HUES6 (cell line): ENCODE results near the gene NEK11.

Source experiments
- H3K27ac ChIP-seq: 2 replicates; pipeline ENCODE4 v1.7.0; 2013; ENCODE audit warnings: low read depth, mild to moderate bottlenecking, low read length, inconsistent platforms
- H3K27me3 ChIP-seq: 2 replicates; pipeline ENCODE4 v1.6.1; 2013; ENCODE audit warnings: low read length; ENCODE audit not compliant: control insufficient read depth, insufficient read depth
- H3K36me3 ChIP-seq: 2 replicates; pipeline ENCODE4 v1.6.1; 2013; ENCODE audit warnings: low read length; ENCODE audit not compliant: control insufficient read depth, insufficient read depth
- H3K4me1 ChIP-seq: 2 replicates; pipeline ENCODE4 v1.6.1; 2013; ENCODE audit warnings: low read length; ENCODE audit not compliant: control insufficient read depth, insufficient read depth
- H3K4me3 ChIP-seq: 2 replicates; pipeline ENCODE4 v1.5.1; 2013; ENCODE audit warnings: low read depth, low read length
- H3K9ac ChIP-seq: one replicate; pipeline ENCODE4 v1.6.1; 2013; ENCODE audit warnings: mild to moderate bottlenecking, low read length
- H3K9me3 ChIP-seq: 2 replicates; pipeline ENCODE4 v1.6.1; 2013; ENCODE audit warnings: low read depth, low read length; ENCODE audit not compliant: control insufficient read depth, insufficient read depth

Gene NEK11

DNA sequence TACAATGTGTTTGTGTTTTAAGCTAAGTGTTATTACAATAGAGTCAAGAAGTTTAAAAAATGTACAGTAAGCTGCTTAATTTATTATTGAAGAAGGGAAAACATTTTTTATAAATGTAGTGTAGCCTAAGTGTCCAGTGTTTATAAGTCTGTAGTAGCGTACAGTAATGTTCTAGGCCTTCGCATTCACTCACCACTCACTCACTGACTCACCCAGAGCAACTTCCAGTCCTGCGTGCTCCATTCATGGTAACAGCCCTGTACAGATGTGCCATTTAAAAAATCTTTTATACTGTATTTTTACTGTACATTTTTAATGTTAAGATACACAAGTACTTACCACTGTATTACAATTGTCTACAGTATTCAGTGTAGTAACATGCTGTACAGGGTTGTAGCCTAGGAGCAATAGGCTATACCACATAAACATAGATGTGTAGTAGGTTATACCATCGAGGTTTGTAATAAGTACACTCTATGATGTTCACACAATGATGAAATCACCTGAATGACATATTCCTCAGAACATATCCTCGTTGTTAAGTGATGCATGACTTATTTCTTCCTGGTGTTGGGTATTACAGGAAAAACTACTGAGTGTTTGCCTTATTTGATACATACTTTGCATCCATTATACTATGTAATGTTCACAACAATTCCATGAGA, 198.3 kb downstream of the NEK11 start:
- no peaks in the 10 kb centered on the region for H3K4me1 ChIP-seq
- no peak overlapping the region for H3K9ac ChIP-seq
- no peak overlapping the region for H3K27ac ChIP-seq
- H3K27me3 ChIP-seq = no peaks in the 10 kb centered on the region
- no peaks in the 10 kb centered on the region for H3K9me3 ChIP-seq
- H3K4me3 ChIP-seq = no peak overlapping the region
- H3K36me3 ChIP-seq = no peaks in the 10 kb centered on the region

DNA sequence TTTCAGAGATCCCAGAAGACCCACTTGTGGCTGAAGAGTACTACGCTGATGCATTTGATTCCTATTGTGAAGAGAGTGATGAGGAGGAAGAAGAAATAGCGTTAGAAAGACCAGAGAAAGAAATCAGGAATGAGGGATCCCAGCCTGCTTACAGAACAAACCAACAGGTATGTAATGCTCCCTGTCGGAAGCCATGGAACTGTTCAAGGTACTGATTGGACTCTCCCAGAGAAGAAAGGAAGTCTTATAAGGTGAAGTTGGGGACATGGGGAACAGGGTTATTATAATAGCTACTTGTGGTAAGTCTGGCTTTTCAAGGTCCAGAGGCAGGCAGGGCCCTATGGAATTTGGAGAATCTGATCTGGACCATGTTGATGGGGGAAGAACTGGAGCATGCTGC, 201.8 kb downstream of the NEK11 start:
- Histone ChIP-seq H3K27ac (no peak overlapping the region), H3K4me3 (no peak overlapping the region), H3K27me3 (no peaks in the 10 kb centered on the region), H3K36me3 (no peaks in the 10 kb centered on the region), H3K4me1 (no peaks in the 10 kb centered on the region), H3K9ac (no peak overlapping the region), H3K9me3 (no peaks in the 10 kb centered on the region)

DNA sequence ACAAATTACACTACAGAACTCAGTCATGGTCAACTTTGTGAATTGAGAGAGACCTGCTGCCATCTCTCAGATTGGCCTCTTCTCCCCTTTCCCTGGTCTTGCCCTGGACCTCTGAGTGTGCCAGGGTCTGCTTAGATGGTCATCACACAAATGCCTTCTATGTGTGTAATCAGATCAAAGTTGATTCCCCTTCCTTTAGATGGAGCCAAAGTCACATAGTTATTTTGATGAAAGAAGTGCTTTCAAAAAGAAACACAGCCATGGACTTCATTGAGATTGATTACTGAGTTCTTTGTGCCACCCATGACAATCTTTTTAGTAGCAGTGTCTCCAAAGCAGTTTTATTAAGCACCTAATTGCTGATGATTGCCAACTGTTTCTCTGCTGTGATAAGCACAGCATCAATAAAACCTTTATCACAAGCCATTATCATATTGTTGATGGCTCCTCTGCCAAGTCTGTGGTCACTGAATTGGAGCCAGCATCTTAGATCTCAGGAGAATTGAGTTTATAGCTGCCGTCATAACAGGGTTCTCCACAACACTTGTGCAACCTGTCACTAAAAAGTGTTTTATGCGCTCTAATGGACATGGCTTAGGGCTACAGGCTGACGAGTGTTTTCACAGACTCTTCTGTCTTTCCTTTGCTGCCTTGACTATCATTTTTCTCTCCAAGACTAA, 205.2 kb downstream of the NEK11 start:
- Histone ChIP-seq H3K9ac (no peak overlapping the region), H3K4me1 (no peaks in the 10 kb centered on the region), H3K27me3 (no peaks in the 10 kb centered on the region), H3K27ac (no peak overlapping the region), H3K9me3 (no peaks in the 10 kb centered on the region), H3K4me3 (no peak overlapping the region), H3K36me3 (no peaks in the 10 kb centered on the region)

DNA sequence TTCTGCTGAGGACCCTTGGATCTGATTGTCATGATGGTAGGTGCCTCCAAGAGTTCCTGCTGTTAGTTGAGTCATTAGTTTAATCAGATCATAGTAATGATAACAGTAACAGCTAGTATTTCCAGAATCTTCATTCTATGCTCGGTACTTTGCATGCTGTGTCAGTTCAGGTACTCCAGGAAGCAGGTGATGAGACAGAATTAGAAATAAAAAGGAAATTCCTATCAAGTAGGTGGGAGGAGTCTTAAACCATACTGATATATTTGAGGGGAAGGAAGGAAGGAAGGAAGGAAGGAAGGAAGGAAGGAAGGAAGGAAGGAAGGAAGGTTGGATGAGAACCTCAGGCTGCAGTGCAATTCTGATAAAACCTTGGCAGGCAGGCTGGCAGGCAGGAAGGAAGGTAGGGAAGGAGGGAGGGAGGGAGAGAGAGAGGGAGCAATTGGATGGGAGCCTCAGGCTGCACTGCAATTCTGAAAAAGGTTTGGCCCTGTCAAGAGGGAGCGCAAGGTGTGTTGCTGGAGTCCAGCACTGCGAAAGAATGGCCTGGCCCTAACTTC, 206.1 kb downstream of the NEK11 start:
- Histone ChIP-seq H3K4me3 (no peak overlapping the region), H3K9ac (no peak overlapping the region), H3K4me1 (no peaks in the 10 kb centered on the region), H3K27ac (no peak overlapping the region), H3K36me3 (no peaks in the 10 kb centered on the region), H3K27me3 (no peaks in the 10 kb centered on the region), H3K9me3 (no peaks in the 10 kb centered on the region)

DNA sequence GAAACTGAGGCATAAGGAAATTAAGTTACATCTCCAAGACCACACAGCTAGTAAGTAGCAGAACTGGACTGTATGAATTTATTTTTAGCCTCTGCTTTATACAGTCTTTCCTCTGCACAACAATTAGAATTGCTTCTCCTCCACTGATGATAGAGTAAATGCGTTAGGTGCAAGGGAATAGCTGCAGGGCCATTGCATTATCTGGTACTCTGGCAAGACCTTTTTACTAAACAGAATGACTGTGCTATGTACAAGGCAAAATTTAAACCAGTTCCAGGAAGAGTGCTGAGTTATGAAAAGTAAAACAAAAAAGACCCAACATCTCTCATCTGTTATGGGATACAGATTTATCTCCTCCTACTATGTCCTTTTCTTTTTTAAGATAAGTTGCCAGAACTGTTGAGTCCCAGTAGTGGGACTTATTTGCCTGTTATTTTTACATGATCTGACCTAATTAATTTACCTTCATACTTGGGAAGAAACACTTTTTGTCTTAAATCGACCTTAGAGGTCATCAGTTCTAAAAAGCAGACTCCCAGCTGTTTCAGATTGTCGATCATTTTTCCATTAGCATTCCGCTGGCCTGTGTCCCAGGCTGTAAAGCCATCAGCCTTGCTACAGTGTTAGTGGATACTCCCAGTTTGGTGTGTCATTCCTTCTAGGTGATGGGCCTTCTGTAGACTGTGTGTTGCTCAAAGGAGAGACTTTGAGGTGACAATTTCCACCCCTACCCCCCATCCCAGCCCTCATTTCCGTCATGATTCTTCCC, 207.4 kb downstream of the NEK11 start:
- no peak overlapping the region for H3K27ac ChIP-seq
- no peaks in the 10 kb centered on the region for H3K9me3 ChIP-seq
- H3K27me3 ChIP-seq = no peaks in the 10 kb centered on the region
- no peaks in the 10 kb centered on the region for H3K36me3 ChIP-seq
- no peak overlapping the region for H3K9ac ChIP-seq
- H3K4me1 ChIP-seq = no peaks in the 10 kb centered on the region
- H3K4me3 ChIP-seq = no peak overlapping the region

DNA sequence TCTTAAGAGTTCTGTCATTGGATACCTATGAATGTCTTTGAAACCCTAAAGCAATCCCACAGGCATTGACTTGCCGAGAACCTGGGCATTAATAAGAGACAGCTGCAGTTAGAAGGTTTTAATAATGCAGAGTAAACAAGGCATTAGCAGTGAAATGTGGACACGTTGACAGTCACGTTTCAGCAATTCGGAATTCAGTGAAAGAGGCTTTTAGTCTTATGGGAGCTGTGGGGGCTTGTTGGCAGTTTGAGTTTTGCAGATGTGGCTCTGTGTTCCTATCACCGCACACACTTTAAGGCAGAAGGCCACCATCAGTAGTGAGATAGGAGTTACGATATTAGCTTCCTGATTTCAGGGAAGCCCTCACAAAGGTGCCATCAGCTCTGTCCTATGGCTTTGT, 209.7 kb downstream of the NEK11 start:
- H3K9me3 ChIP-seq = no peaks in the 10 kb centered on the region
- H3K27me3 ChIP-seq = no peaks in the 10 kb centered on the region
- H3K9ac ChIP-seq = no peak overlapping the region
- H3K36me3 ChIP-seq = no peaks in the 10 kb centered on the region
- no peaks in the 10 kb centered on the region for H3K4me1 ChIP-seq
- H3K27ac ChIP-seq = no peak overlapping the region
- H3K4me3 ChIP-seq = no peak overlapping the region

DNA sequence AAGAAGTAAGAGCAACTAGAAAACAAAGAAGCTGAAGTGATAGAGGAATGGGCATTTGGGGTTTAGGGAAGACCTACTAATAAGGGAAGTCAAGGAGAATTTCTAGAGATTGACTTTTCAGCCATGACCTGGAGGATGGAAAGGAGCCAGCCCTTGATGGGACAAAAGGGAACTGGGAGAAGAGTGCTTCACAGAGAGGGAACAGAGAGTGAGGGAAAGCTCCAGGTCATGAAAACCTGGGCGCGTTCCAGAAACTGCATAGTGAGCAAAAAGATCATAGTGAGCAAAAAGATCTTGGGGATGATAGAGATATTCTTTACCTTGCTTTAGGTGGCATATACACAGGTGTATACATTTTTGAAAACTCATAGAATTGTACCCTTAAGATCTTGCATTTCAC, 211.8 kb downstream of the NEK11 start:
- H3K4me1 ChIP-seq = no peaks in the 10 kb centered on the region

DNA sequence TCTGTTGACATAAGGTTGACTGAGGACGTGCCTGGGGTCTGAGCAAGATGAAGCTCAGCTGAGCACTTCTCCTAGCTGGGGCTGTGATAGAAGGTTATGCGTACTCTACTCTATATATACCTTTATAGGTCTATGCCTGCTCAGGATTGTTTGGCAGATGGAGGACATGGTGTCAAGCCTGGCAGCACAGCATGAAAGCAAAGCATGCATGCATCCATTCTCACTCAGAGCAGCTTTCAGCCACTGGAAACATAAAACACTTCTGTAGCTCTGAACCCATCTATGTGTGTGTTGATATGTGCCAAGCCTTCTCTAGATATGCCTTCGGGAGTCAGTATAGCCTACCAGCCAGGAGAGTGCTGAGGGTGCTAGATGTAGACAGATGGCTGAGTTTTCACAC, 212.6 kb downstream of the NEK11 start:
- H3K27ac ChIP-seq = no peak overlapping the region
- no peak overlapping the region for H3K9ac ChIP-seq

More for the DNA sequence above, 211.8 kb downstream of the NEK11 start:
- no peaks in the 10 kb centered on the region for H3K9me3 ChIP-seq
- no peak overlapping the region for H3K9ac ChIP-seq
- H3K27ac ChIP-seq = no peak overlapping the region
- H3K27me3 ChIP-seq = no peaks in the 10 kb centered on the region
- H3K4me3 ChIP-seq = no peak overlapping the region
- H3K36me3 ChIP-seq = no peaks in the 10 kb centered on the region

DNA sequence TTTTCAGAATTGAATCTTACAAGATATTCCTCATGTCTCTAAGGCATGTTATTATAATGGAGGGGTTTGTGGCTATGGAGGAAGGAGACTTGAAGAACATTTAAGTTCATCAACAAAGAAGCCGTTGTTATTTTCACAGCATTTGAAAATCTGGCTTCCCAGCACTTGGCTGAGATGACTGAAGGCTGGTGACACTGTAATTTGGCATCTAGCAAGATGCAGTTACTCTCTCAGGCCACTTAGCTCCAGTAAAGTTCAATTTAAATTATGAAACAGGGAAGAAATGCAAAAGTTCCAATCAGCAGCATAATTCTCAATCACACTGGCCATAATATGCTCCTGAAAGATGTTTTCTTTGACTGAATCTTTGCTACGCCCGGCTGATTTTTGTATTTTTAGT, 215.5 kb downstream of the NEK11 start:
- H3K9ac ChIP-seq = no peak overlapping the region
- no peak overlapping the region for H3K27ac ChIP-seq
- H3K4me3 ChIP-seq = no peak overlapping the region

More for the DNA sequence above, 212.6 kb downstream of the NEK11 start:
- H3K27me3 ChIP-seq = no peaks in the 10 kb centered on the region
- no peak overlapping the region for H3K4me3 ChIP-seq
- H3K9me3 ChIP-seq = no peaks in the 10 kb centered on the region
- H3K4me1 ChIP-seq = no peaks in the 10 kb centered on the region
- no peaks in the 10 kb centered on the region for H3K36me3 ChIP-seq

DNA sequence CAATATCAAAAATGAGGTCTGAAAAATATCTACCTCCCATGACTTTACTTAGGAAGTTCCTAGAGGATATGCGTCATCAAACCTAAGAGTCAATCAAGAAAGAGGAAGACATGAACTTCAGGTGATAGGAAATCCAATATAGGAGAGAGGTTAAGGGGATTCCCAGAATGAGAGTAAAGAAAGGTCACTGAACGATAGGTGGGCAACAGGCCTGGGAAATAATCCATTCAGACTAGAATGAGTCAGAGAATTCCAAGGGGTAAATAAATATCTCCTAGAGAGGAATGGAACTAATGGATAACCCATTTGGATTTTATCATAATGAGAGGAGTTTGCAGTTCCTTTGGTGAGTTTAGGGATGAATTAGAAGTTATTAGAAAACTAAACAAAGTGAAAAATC, 223.8 kb downstream of the NEK11 start:
- Histone ChIP-seq H3K4me3 (no peak overlapping the region), H3K27ac (no peak overlapping the region), H3K9ac (no peak overlapping the region), H3K4me1 (no peaks in the 10 kb centered on the region), H3K27me3 (no peaks in the 10 kb centered on the region), H3K9me3 (0 out of 2 replicates have a peak, but pooled peaks cover under 1% of the 10 kb centered on the region), H3K36me3 (no peaks in the 10 kb centered on the region)

More for the DNA sequence above, 215.5 kb downstream of the NEK11 start:
- H3K9me3 ChIP-seq = no peaks in the 10 kb centered on the region
- no peaks in the 10 kb centered on the region for H3K4me1 ChIP-seq
- no peaks in the 10 kb centered on the region for H3K36me3 ChIP-seq
- H3K27me3 ChIP-seq = no peaks in the 10 kb centered on the region

DNA sequence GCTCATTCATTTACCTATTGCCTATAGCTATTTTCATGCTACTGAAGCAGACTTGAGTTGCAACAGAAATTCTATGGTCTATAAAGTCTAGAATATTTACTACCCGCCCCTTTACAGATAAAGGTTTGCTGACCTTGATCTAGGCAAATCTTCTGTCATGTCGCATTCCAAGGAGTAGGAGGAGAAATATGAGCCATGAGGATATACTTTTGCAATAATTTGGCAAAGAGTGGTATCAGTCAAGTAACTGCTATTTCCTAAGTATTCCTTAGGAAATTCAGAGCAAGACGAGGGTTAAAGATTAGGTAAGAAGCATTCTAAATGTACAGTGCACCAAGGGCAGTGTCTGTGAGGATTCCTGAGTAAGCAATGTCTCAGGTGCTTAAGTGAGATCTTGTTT, 233.8 kb downstream of the NEK11 start:
- H3K9me3 ChIP-seq = peaks cover 4% of the 10 kb centered on the region; the same call in 1 of the 2 replicates
- H3K27me3 ChIP-seq = no peaks in the 10 kb centered on the region
- no peaks in the 10 kb centered on the region for H3K36me3 ChIP-seq
- no peak overlapping the region for H3K27ac ChIP-seq
- no peak overlapping the region for H3K9ac ChIP-seq
- no peak overlapping the region for H3K4me3 ChIP-seq
- H3K4me1 ChIP-seq = no peaks in the 10 kb centered on the region
